Skeletal muscle satellite cell (primary cell): ENCODE results near the gene PCNP. TPM values are rescaled to one million over a fixed set of nuclear protein-coding genes. Genes with fewer than 3 reads are reported as not detected.
A peak's percentile ranks its signal among the peaks of the same experiment; 100 is the strongest.

Experiments used
- H3K27me3 ChIP-seq: 2 replicates; pipeline ENCODE4 v1.7.0; 2013; ENCODE audit warnings: low read length; ENCODE audit not compliant: control insufficient read depth, insufficient read depth
- H3K36me3 ChIP-seq: 2 replicates; pipeline ENCODE4 v1.7.0; 2013; ENCODE audit warnings: mild to moderate bottlenecking, control low read depth, low read length; ENCODE audit not compliant: insufficient read depth
- H3K4me1 ChIP-seq: 2 replicates; pipeline ENCODE4 v1.7.0; 2013; ENCODE audit warnings: low read length; ENCODE audit not compliant: control insufficient read depth, insufficient read depth
- H3K4me2 ChIP-seq: 2 replicates; pipeline ENCODE4 v1.7.0; 2013; ENCODE audit warnings: mild to moderate bottlenecking, low read length
- H3K4me3 ChIP-seq: 2 replicates; pipeline ENCODE4 v1.7.0; 2013; ENCODE audit warnings: low read length
- H3K9ac ChIP-seq: 2 replicates; pipeline ENCODE4 v1.7.0; 2013; ENCODE audit warnings: mild to moderate bottlenecking, low read depth, low read length, moderate library complexity
- H3K9me3 ChIP-seq: replicated peaks from 2 replicates; pipeline ENCODE4 v1.7.0; 2013; ENCODE audit warnings: mild to moderate bottlenecking, control low read depth, low read length
- total RNA-seq: library from RNA; depleted of rRNA; stranded (reverse); fragments of >200 nt; gene quantifications from 2 replicates; pipeline ENCODE4 v1.2.3, GENCODE V29; 2012; rRNA removed

Gene PCNP
- total RNA-seq: 57.0 and 61.4 TPM in 2 replicates

DNA sequence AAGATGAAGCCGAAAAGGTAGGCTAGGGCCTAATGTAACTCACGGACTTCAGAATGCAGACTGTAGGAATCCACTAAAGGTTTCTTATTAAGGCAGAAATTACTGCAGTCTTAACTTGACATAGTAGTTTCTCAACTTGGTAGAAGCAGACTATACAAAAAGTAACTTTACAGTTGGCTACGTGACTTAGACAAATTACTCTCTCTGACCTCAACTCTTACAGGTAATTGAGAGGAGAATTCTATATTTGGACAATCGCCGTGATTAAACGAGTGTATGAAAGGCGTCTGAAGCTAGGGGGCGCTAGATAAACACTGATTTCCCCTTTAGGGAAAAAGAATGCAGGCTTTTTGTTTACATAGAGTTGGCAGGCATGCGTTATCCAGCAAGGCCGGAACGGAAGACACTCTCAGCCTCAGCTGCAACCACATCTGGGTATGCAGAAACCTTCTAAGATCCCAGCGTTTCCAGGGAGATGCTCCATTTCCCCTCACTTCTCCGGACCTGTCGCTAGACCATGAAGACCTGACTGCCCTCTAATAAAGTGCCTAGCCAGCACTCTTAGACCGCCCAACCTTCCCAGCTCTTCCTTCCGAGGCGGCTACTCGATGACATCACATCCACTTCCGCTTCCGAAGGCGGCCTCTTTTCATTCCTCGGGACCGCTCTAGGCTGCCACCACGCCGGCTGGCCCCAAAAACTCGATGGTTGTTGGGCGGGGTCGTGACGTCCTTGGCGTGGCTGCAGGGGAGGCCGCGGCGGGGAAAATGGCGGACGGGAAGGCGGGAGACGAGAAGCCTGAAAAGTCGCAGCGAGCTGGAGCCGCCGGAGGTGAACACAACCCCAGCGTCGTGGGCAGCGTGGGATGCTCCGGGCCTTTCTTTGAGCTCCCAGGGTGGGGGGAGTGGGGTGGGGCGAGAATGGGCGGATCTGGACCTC lies at the start of gene PCNP:
PCNP (plus strand) TSS at position 732 of the 939 bp plus-strand sequence; CDS start at position 768, 36 bp downstream.
- H3K4me3 ChIP-seq: peak within 1 kb of the TSS; percentile 82
- peak within 1 kb of the TSS; percentile 88 for H3K4me2 ChIP-seq
- H3K27me3 ChIP-seq: no peaks in the 10 kb centered on the region
- no peaks in the 10 kb centered on the region for H3K9me3 ChIP-seq
- peaks cover 10% of the 10 kb centered on the region for H3K36me3 ChIP-seq
- H3K4me1 ChIP-seq: peaks cover 11% of the 10 kb centered on the region
- H3K9ac ChIP-seq: peak within 1 kb of the TSS; percentile 98

DNA sequence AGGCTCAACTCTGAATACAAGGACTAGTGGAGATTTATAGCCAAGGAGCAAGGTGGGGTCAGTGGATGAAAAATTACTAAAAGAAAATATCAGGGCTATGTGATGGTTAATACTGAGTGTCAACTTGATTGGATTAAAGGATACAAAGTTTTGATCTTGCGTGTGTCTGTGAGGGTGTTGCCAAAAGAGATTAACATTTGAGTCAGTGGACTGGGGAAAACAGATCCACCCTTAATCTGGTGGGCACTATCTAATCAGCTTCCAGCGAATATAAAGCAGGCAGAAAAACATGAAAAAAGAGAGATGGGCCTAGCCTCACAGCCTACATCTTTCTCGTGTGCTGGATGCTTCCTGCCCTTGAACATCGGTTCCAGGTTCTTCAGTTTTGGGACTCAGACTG lies 46.5 kb upstream of the PCNP start:
- no peak overlapping the region for H3K4me2 ChIP-seq
- peaks cover 4% of the 10 kb centered on the region for H3K27me3 ChIP-seq
- H3K9me3 ChIP-seq: no peaks in the 10 kb centered on the region
- H3K36me3 ChIP-seq: no peaks in the 10 kb centered on the region
- no peak overlapping the region for H3K4me3 ChIP-seq
- H3K4me1 ChIP-seq: no peaks in the 10 kb centered on the region
- H3K9ac ChIP-seq: no peak overlapping the region

GRCh38 chr3:101527906-101528305 lies 46.1 kb upstream of the PCNP start:
- no peaks in the 10 kb centered on the region for H3K4me1 ChIP-seq
- H3K4me3 ChIP-seq: no peak overlapping the region
- no peaks in the 10 kb centered on the region for H3K9me3 ChIP-seq
- no peak overlapping the region for H3K4me2 ChIP-seq
- no peak overlapping the region for H3K9ac ChIP-seq
- no peaks in the 10 kb centered on the region for H3K27me3 ChIP-seq
- no peaks in the 10 kb centered on the region for H3K36me3 ChIP-seq

DNA sequence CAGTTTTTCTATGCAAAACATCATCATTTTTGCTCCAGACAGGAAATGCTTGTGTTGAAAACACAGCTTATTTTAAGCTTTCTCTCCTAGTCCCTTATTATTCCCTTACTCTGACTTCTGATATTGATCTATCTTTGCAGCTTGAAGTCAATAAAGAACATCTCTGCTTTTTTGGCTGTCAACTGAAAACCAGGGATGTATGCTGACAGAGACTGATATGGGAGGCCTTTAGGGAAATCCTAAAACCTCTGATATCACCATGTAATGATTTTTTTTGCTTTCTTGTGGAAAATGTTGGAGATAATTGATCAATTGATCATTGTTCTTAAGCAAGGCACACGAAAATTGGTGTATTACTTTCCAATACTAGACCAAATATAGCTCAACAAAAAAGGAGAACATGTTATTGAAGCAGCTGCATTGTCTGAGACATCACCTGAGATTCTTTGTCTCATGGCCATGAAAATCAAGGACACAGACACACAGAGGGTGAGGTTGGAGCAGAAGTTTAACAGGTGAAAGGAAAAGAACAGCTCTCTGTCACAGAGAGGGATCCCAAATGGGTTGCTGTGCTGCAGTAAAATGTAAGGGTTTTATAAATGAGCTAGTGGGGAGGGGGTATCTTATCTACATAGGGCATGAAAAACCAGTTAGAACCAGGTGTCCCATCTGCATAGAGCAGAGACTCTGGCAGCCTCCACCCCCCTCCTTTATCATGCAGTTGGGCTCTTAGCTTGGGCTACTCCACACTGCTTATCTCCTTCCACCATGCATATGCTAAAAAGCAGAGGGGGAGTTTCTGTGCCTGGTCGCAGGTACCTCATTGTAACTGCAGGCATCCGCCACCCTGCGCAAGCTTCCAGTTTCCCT lies 43.9 kb upstream of the PCNP start:
- H3K4me1 ChIP-seq: no peaks in the 10 kb centered on the region
- no peaks in the 10 kb centered on the region for H3K9me3 ChIP-seq
- H3K4me2 ChIP-seq: no peak overlapping the region
- no peaks in the 10 kb centered on the region for H3K36me3 ChIP-seq
- H3K4me3 ChIP-seq: no peak overlapping the region
- peaks cover 5% of the 10 kb centered on the region for H3K27me3 ChIP-seq
- H3K9ac ChIP-seq: no peak overlapping the region

DNA sequence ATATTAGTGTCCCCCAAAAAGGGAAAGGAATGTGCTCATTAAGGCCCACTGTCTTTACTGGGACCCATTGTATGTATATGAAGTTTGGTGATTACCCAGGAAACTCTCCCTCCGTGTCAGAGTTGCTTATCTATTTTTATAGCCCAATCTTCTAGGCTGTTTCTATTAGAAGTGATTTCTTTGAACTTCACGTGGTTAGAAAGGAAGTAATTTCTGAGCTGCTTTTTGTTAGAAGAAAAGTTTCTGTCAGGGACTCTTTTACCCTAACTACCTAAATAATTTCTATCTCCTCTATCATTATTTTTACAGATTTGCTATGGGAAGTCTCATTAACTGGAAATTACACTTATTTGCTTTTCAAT lies 43.3 kb upstream of the PCNP start:
- no peak overlapping the region for H3K4me3 ChIP-seq

DNA sequence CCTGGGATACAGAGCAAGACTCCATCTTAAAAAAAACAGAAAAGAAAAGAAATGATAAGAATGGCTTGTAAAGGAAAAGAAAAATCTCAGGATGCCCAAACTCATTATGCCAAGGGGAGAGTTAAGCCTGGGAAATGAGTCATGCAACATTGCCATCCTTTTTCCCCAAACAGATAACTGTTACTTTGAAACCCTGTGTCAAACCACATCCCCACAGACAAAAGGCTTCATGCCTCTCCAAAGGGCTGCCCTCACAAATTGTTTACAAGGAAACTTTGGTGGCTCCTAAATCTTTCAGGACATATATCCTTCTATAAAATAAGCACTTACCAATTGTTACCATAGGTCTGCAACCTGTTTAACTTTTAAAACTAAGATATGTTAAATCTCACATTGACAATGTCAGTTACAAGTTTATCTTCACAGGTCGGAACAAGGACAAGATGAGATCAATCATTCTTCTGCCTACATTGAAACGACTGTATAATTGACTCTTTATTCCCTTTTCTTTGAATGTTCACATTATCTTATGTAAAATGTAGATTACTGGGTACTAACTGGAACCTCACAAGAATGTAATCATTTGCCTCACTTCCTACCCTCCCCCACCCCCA lies 42.4 kb upstream of the PCNP start:
- Histone ChIP-seq H3K27me3 (peaks cover 6% of the 10 kb centered on the region), H3K4me1 (no peaks in the 10 kb centered on the region), H3K9ac (no peak overlapping the region), H3K36me3 (no peaks in the 10 kb centered on the region), H3K9me3 (no peaks in the 10 kb centered on the region), H3K4me2 (no peak overlapping the region), H3K4me3 (no peak overlapping the region)

More for the DNA sequence above, 43.3 kb upstream of the PCNP start:
- Histone ChIP-seq H3K36me3 (no peaks in the 10 kb centered on the region), H3K4me1 (no peaks in the 10 kb centered on the region), H3K27me3 (peaks cover 6% of the 10 kb centered on the region), H3K9ac (no peak overlapping the region), H3K4me2 (no peak overlapping the region), H3K9me3 (no peaks in the 10 kb centered on the region)

- H3K4me1 ChIP-seq: no peaks in the 10 kb centered on the region
- H3K9me3 ChIP-seq: no peaks in the 10 kb centered on the region
- no peaks in the 10 kb centered on the region for H3K36me3 ChIP-seq
- H3K27me3 ChIP-seq: peaks cover 6% of the 10 kb centered on the region
- H3K4me2 ChIP-seq: no peak overlapping the region
- no peak overlapping the region for H3K4me3 ChIP-seq
- H3K9ac ChIP-seq: no peak overlapping the region
Measured at GRCh38 chr3:101532783-101533602, 41.0 kb upstream of the PCNP start.

GRCh38 chr3:101533603-101533968 lies 40.4 kb upstream of the PCNP start:
- no peak overlapping the region for H3K9ac ChIP-seq
- no peak overlapping the region for H3K4me2 ChIP-seq
- no peaks in the 10 kb centered on the region for H3K9me3 ChIP-seq
- peaks cover 6% of the 10 kb centered on the region for H3K27me3 ChIP-seq
- H3K36me3 ChIP-seq: no peaks in the 10 kb centered on the region
- no peaks in the 10 kb centered on the region for H3K4me1 ChIP-seq
- H3K4me3 ChIP-seq: no peak overlapping the region

GRCh38 chr3:101535221-101535620 lies 38.8 kb upstream of the PCNP start:
- no peaks in the 10 kb centered on the region for H3K36me3 ChIP-seq
- no peak overlapping the region for H3K4me2 ChIP-seq
- H3K9ac ChIP-seq: no peak overlapping the region
- H3K27me3 ChIP-seq: peaks cover 6% of the 10 kb centered on the region
- no peak overlapping the region for H3K4me3 ChIP-seq
- no peaks in the 10 kb centered on the region for H3K4me1 ChIP-seq
- no peaks in the 10 kb centered on the region for H3K9me3 ChIP-seq

- Histone ChIP-seq H3K4me3 (no peak overlapping the region), H3K4me1 (no peaks in the 10 kb centered on the region), H3K36me3 (no peaks in the 10 kb centered on the region), H3K9ac (no peak overlapping the region), H3K9me3 (no peaks in the 10 kb centered on the region), H3K4me2 (no peak overlapping the region), H3K27me3 (peaks cover 6% of the 10 kb centered on the region)
Measured at GRCh38 chr3:101536266-101536665, 37.7 kb upstream of the PCNP start.
